ENCODE measurements around the gene BMP7.

Gene BMP7

GRCh38 chr20:57190536-57191264 is 75.7 kb downstream of the BMP7 start:
- Histone ChIP-seq H3K36me3 (no peaks in the 10 kb centered on the region), H3K27ac (no peak overlapping the region), H3K4me3 (ENCODE audit: low read depth, low read length) (no peak overlapping the region), H3K9me3 (ENCODE audit: severe bottlenecking) (no peaks in the 10 kb centered on the region), H3K27me3 (ENCODE audit: insufficient read depth, low read depth, severe bottlenecking) (peaks cover 11% of the 10 kb centered on the region)
- DNase-seq, result no peak
- TF ChIP-seq, protein P1, sequence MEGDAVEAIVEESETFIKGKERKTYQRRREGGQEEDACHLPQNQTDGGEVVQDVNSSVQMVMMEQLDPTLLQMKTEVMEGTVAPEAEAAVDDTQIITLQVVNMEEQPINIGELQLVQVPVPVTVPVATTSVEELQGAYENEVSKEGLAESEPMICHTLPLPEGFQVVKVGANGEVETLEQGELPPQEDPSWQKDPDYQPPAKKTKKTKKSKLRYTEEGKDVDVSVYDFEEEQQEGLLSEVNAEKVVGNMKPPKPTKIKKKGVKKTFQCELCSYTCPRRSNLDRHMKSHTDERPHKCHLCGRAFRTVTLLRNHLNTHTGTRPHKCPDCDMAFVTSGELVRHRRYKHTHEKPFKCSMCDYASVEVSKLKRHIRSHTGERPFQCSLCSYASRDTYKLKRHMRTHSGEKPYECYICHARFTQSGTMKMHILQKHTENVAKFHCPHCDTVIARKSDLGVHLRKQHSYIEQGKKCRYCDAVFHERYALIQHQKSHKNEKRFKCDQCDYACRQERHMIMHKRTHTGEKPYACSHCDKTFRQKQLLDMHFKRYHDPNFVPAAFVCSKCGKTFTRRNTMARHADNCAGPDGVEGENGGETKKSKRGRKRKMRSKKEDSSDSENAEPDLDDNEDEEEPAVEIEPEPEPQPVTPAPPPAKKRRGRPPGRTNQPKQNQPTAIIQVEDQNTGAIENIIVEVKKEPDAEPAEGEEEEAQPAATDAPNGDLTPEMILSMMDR (IDR thresholded peaks at IDR 0.05; ENCODE audit: low read depth, low read length), result no peak

GRCh38 chr20:57189713-57190112 is 76.7 kb downstream of the BMP7 start:
- TF ChIP-seq, protein P1 (IDR thresholded peaks at IDR 0.05; ENCODE audit: low read depth, low read length), result no peak
- no peak overlapping the region for H3K4me3 ChIP-seq (ENCODE audit: low read depth, low read length)
- H3K27ac ChIP-seq, result no peak overlapping the region
- H3K9me3 ChIP-seq (ENCODE audit: severe bottlenecking), result no peaks in the 10 kb centered on the region
- H3K36me3 ChIP-seq, result no peaks in the 10 kb centered on the region
- DNase-seq, result no peak
- H3K27me3 ChIP-seq (ENCODE audit: insufficient read depth, low read depth, severe bottlenecking), result peaks cover 2% of the 10 kb centered on the region

GRCh38 chr20:57188576-57189079 is 77.8 kb downstream of the BMP7 start:
- H3K27ac ChIP-seq, result no peak overlapping the region
- no peaks in the 10 kb centered on the region for H3K36me3 ChIP-seq
- H3K27me3 ChIP-seq (ENCODE audit: insufficient read depth, low read depth, severe bottlenecking), result peaks cover under 1% of the 10 kb centered on the region
- H3K4me3 ChIP-seq (ENCODE audit: low read depth, low read length), result no peak overlapping the region
- H3K9me3 ChIP-seq (ENCODE audit: severe bottlenecking), result no peaks in the 10 kb centered on the region
- TF ChIP-seq, protein P1 (IDR thresholded peaks at IDR 0.05; ENCODE audit: low read depth, low read length), result no peak
- no peak for DNase-seq

- peaks cover 5% of the 10 kb centered on the region for H3K27me3 ChIP-seq (ENCODE audit: insufficient read depth, low read depth, severe bottlenecking)
- no peak overlapping the region for H3K4me3 ChIP-seq (ENCODE audit: low read depth, low read length)
- no peak overlapping the region for H3K27ac ChIP-seq
- TF ChIP-seq, protein P1 (IDR thresholded peaks at IDR 0.05; ENCODE audit: low read depth, low read length), result no peak
- DNase-seq, result no peak
- H3K9me3 ChIP-seq (ENCODE audit: severe bottlenecking), result no peaks in the 10 kb centered on the region
- H3K36me3 ChIP-seq, result no peaks in the 10 kb centered on the region
These were observed 78.4 kb downstream of the BMP7 start for GRCh38 chr20:57188056-57188455.

- no peaks in the 10 kb centered on the region for H3K36me3 ChIP-seq
- H3K4me3 ChIP-seq (ENCODE audit: low read depth, low read length), result no peak overlapping the region
- H3K9me3 ChIP-seq (ENCODE audit: severe bottlenecking), result no peaks in the 10 kb centered on the region
- DNase-seq, result no peak
- H3K27me3 ChIP-seq (ENCODE audit: insufficient read depth, low read depth, severe bottlenecking), result peaks cover 5% of the 10 kb centered on the region
- TF ChIP-seq, protein P1 (IDR thresholded peaks at IDR 0.05; ENCODE audit: low read depth, low read length), result no peak
- H3K27ac ChIP-seq, result no peak overlapping the region
These were observed 79.3 kb downstream of the BMP7 start for GRCh38 chr20:57187068-57187634.

Data from WERI-Rb-1 (cell line).